OCI-LY7 (cell line): Measurements from ENCODE around the gene SCARB1. TPM values are rescaled to one million over a fixed set of nuclear protein-coding genes. Genes with fewer than 3 reads are reported as not detected.
A peak's percentile ranks its signal among the peaks of the same experiment; 100 is the strongest.
"Not testable (repeated sequence)": the region's sequence is repeated elsewhere in the genome, so short reads cannot be mapped to it uniquely, and the experiment has no call there.

ENCODE experiments used
- Bru-seq: library from RNA; stranded (reverse); fragments of 400-500 nt; gene quantifications from one replicate; lab custom pipeline; 2021; lab: Mats Ljungman, UMichigan
- BruChase-seq, 2 experiments: library from RNA; stranded (reverse); fragments of 400-500 nt; gene quantifications; one replicate each; lab custom pipeline; 2021; lab: Mats Ljungman, UMichigan
- BruUV-seq: library from RNA; stranded (reverse); fragments of 400-500 nt; replicated peaks from 2 replicates; lab custom pipeline; 2021; lab: Mats Ljungman, UMichigan
- CTCF ChIA-PET: fragments of 300-600 bp; sonication (Branson Sonifier 250); formaldehyde crosslinking; loops from one replicate; lab custom pipeline; 2022; ENCODE audit warnings: antibody characterized with exemption; ENCODE audit not compliant: unreplicated experiment; lab: Charles Lee
- POLR2A ChIA-PET: fragments of 300-600 bp; sonication (Branson Sonifier 250); formaldehyde crosslinking; loops from one replicate; lab custom pipeline; 2022; ENCODE audit warnings: antibody characterized with exemption; lab: Charles Lee
- DNase-seq: peaks from one replicate; pipeline ENCODE4 v3.0.0-alpha.2; 2015; ENCODE audit warnings: low spot score
- H2AFZ ChIP-seq: fragments of 200-600 bp; sonication (generic), shearing (Covaris generic); 2 replicates; pipeline ENCODE4 v1.6.1; 2014; ENCODE audit warnings: mild to moderate bottlenecking, antibody characterized with exemption, low read length, moderate library complexity
- H3K27ac ChIP-seq: fragments of 200-600 bp; sonication (generic); 2 replicates; pipeline ENCODE4 v1.5.1; 2014; ENCODE audit warnings: mixed run types, low read depth, mild to moderate bottlenecking, moderate library complexity, low read length, inconsistent platforms; ENCODE audit not compliant: poor library complexity, severe bottlenecking
- H3K36me3 ChIP-seq: fragments of 200-600 bp; sonication (generic); 2 replicates; pipeline ENCODE4 v1.6.1; 2014; ENCODE audit warnings: mild to moderate bottlenecking, antibody characterized with exemption, low read length, moderate library complexity, mixed read lengths; ENCODE audit not compliant: insufficient read depth
- H3K4me1 ChIP-seq: fragments of 200-600 bp; sonication (generic); 2 replicates; pipeline ENCODE4 v1.5.1; 2014; ENCODE audit warnings: mild to moderate bottlenecking, low read length; ENCODE audit not compliant: insufficient read depth, poor library complexity, severe bottlenecking
- H3K4me2 ChIP-seq: fragments of 200-600 bp; sonication (generic); 2 replicates; pipeline ENCODE4 v1.6.1; 2014; ENCODE audit warnings: mild to moderate bottlenecking, low read length
- H3K4me3 ChIP-seq: fragments of 200-600 bp; sonication (generic); 2 replicates; pipeline ENCODE4 v1.5.1; 2014; ENCODE audit warnings: mild to moderate bottlenecking, low read depth, low read length; ENCODE audit not compliant: poor library complexity, severe bottlenecking
- H3K79me2 ChIP-seq: fragments of 200-600 bp; sonication (generic); 2 replicates; pipeline ENCODE4 v1.6.1; 2016; ENCODE audit warnings: low read depth, mild to moderate bottlenecking, low read length, moderate library complexity, mixed read lengths; ENCODE audit not compliant: insufficient read depth
- H3K9me2 ChIP-seq: fragments of 200-600 bp; sonication (generic); 2 replicates; pipeline ENCODE4 v1.6.1; 2016; ENCODE audit warnings: mild to moderate bottlenecking, low read length, mixed read lengths; ENCODE audit not compliant: insufficient read depth
- H3K9me3 ChIP-seq: fragments of 200-600 bp; sonication (generic); 2 replicates; pipeline ENCODE4 v1.6.1; 2014; ENCODE audit warnings: mild to moderate bottlenecking, mixed run types, low read length, mixed read lengths
- H4K20me1 ChIP-seq: fragments of 200-600 bp; sonication (generic); 2 replicates; pipeline ENCODE4 v1.6.1; 2014; ENCODE audit warnings: mild to moderate bottlenecking, antibody characterized with exemption, low read length, moderate library complexity, mixed read lengths; ENCODE audit not compliant: insufficient read depth
- CTCF ChIP-seq: fragments of 200-600 bp; sonication (generic); conservative IDR thresholded peaks from 2 replicates; pipeline ENCODE4 v1.5.1; 2014; ENCODE audit warnings: mild to moderate bottlenecking, antibody characterized with exemption, low read length, moderate library complexity, mixed read lengths
- EZH2phosphoT487 ChIP-seq: fragments of 200-600 bp; sonication (generic); IDR thresholded peaks from 2 replicates; pipeline ENCODE4 v1.6.1; 2018; ENCODE audit warnings: low read depth, borderline replicate concordance, mild to moderate bottlenecking, mixed run types, antibody characterized with exemption, low read length, moderate library complexity, mixed read lengths
- intact Hi-C: fragments of 100-400 bp; cut with micrococcal nuclease; formaldehyde crosslinking; loops from one replicate; pipeline ENCODE4 v1.10.0; 2022; ENCODE audit not compliant: unreplicated experiment
- long read RNA-seq: library from polyadenylated mRNA; stranded (forward); transcript quantifications from one replicate; pipeline ENCODE4 v2.0.0, GENCODE V29; 2022
- total RNA-seq, 2 experiments: library from RNA; depleted of rRNA in 1 of 2; stranded (reverse); fragments of >200 nt in 1 of 2; shearing (Covaris generic) in 1 of 2; gene quantifications; 2 replicates each; pipeline ENCODE4 v1.2.3, GENCODE V29; 2014 to 2022

Gene SCARB1, protein sequence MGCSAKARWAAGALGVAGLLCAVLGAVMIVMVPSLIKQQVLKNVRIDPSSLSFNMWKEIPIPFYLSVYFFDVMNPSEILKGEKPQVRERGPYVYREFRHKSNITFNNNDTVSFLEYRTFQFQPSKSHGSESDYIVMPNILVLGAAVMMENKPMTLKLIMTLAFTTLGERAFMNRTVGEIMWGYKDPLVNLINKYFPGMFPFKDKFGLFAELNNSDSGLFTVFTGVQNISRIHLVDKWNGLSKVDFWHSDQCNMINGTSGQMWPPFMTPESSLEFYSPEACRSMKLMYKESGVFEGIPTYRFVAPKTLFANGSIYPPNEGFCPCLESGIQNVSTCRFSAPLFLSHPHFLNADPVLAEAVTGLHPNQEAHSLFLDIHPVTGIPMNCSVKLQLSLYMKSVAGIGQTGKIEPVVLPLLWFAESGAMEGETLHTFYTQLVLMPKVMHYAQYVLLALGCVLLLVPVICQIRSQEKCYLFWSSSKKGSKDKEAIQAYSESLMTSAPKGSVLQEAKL
- total RNA-seq (2014; rRNA removed; shearing (Covaris generic)) (24.4 and 42.9 TPM in 2 replicates), total RNA-seq (2022) (99.0 and 112 TPM in 2 replicates), Bru-seq, nascent RNA (percentile 77 among the genes with signal in this experiment), BruChase-seq, experiment 1, labeled RNA remaining after a 6-hour chase (percentile 86 among the genes with signal in this experiment), BruChase-seq, experiment 2, labeled RNA remaining after a 2-hour chase (percentile 80 among the genes with signal in this experiment)
- long read RNA-seq, transcript SCARB1-201 (13 exons, 2,611 nt): major isoform, 80 of 130 reads
- long read RNA-seq, transcript SCARB1-202 (12 exons, 3,329 nt): minor isoform, 7 of 130 reads
- long read RNA-seq, partial matches to known transcripts: 19 of 130 reads
- long read RNA-seq, other reads (novel, unspliced or antisense): 20 of 130 reads

- intact Hi-C loops: loop anchor here (1.0 to 2.0 kb wide), 4 partner anchors 21 to 76 kb away; no protein-coding TSS in a partner anchor
- CTCF ChIA-PET: interaction anchor here (0.6 to 1.1 kb wide), 3 partner anchors 30 to 56 kb away, joined by 3 to 4 read pairs (median 3); no protein-coding TSS in a partner anchor
- Histone ChIP-seq H3K4me2 (peak within 1 kb of the TSS; percentile 80), H3K4me1 (peaks cover 41% of the 10 kb centered on the region), H3K9me3 (no peaks in the 10 kb centered on the region), H3K9me2 (no peaks in the 10 kb centered on the region), H3K36me3 (peaks cover 32% of the 10 kb centered on the region; the same call in 1 of the 2 replicates), H3K79me2 (peaks cover 31% of the 10 kb centered on the region; the same call in 1 of the 2 replicates), H3K27ac (peak within 1 kb of the TSS; percentile 58), H4K20me1 (no peaks in the 10 kb centered on the region), H2AFZ (peak within 1 kb of the TSS; percentile 87), H3K4me3 (peak within 1 kb of the TSS; percentile 90)
- POLR2A ChIA-PET: interaction anchor here (0.8 to 1.4 kb wide), 3 partner anchors 22 to 37 kb away, joined by 3 to 5 read pairs (median 5); no protein-coding TSS in a partner anchor
- BruUV-seq: no TSS peak
- DNase-seq: peak; percentile 90
- TF ChIP-seq CTCF: no peak
- no peak for TF ChIP-seq EZH2phosphoT487
These were observed at the start of gene SCARB1 for GRCh38 chr12:124863416-124864325. TSS of gene SCARB1 (minus strand) at chr12:124863864. CDS start at chr12:124863720, 144 bp downstream.

- peaks cover 61% of the 10 kb centered on the region for H3K79me2 ChIP-seq
- H3K27ac ChIP-seq: not testable (repeated sequence)
These were observed 49.0 kb upstream of the SCARB1 start for GRCh38 chr12:124912529-124913287.

GRCh38 chr12:124911521-124911920 is 47.9 kb upstream of the SCARB1 start:
- H3K9me2 ChIP-seq, intact Hi-C loops, H3K9me3 ChIP-seq, CTCF ChIA-PET, H3K27ac ChIP-seq, H2AFZ ChIP-seq, DNase-seq, BruUV-seq: not testable (repeated sequence)
- H3K36me3 ChIP-seq: peaks cover 42% of the 10 kb centered on the region
- H3K79me2 ChIP-seq: peaks cover 58% of the 10 kb centered on the region
- H3K4me3 ChIP-seq: peak overlapping the region; percentile 15
- peaks cover 26% of the 10 kb centered on the region for H4K20me1 ChIP-seq
- H3K4me2 ChIP-seq: peak overlapping the region; percentile 31
- peaks cover 51% of the 10 kb centered on the region for H3K4me1 ChIP-seq
- POLR2A ChIA-PET: interaction anchor here (2.3 kb wide), 1 partner anchor 8 kb away, joined by 20 read pairs; no protein-coding TSS in a partner anchor

More at GRCh38 chr12:124912529-124913287, 49.0 kb upstream of the SCARB1 start:
- CTCF ChIA-PET, H3K9me3 ChIP-seq, H2AFZ ChIP-seq, H3K4me2 ChIP-seq, H3K9me2 ChIP-seq, H3K4me3 ChIP-seq, DNase-seq, intact Hi-C loops: not testable (repeated sequence)
- Histone ChIP-seq H3K36me3 (peaks cover 42% of the 10 kb centered on the region), H4K20me1 (peaks cover 26% of the 10 kb centered on the region), H3K4me1 (peaks cover 49% of the 10 kb centered on the region)
- TSS peak; percentile 63 for BruUV-seq
- POLR2A ChIA-PET: interaction anchor here (0.7 to 12.4 kb wide), 2 partner anchors 25 to 81 kb away, joined by 4 to 167 read pairs; no protein-coding TSS in a partner anchor
